Keratinocyte (primary cell): ENCODE results near the gene DAPL1. TPM values are rescaled to one million over a fixed set of nuclear protein-coding genes. Genes with fewer than 3 reads are reported as not detected.

Experiments used
- DNase-seq: peaks from one replicate; pipeline ENCODE4 v3.0.0-alpha.2; 2011; ENCODE audit warnings: low read depth, missing footprints, low spot score
- FAIRE-seq: peaks from 2 replicates; lab custom pipeline; 2011; peaks lifted over from hg19 to GRCh38; lab: Jason Lieb, UNC
- H2AFZ ChIP-seq: 2 replicates; pipeline ENCODE4 v1.6.0; 2012; ENCODE audit warnings: low read length, control low read depth, inconsistent platforms; ENCODE audit not compliant: control insufficient read depth
- H3K27ac ChIP-seq: 2 replicates; pipeline ENCODE4 v1.5.1; 2011; ENCODE audit warnings: low read length; ENCODE audit not compliant: control insufficient read depth, insufficient read depth
- H3K27me3 ChIP-seq: 3 replicates; pipeline ENCODE4 v1.6.0; 2011; ENCODE audit warnings: low read length; ENCODE audit not compliant: control insufficient read depth, insufficient read depth; ENCODE audit errors: extremely low read depth
- H3K36me3 ChIP-seq, 2 experiments: 2 replicates in 1 of 2; 3 replicates in 1 of 2; pipeline ENCODE4 v1.5.1; 2011; ENCODE audit warnings: low read length in 2 of 2, mild to moderate bottlenecking in 1 of 2; ENCODE audit not compliant: control insufficient read depth in 2 of 2, insufficient read depth in 2 of 2; ENCODE audit errors: extremely low read depth in 1 of 2
- H3K4me1 ChIP-seq: 3 replicates; pipeline ENCODE4 v1.5.1; 2011; ENCODE audit warnings: low read length; ENCODE audit not compliant: control insufficient read depth, insufficient read depth; ENCODE audit errors: extremely low read depth
- H3K4me2 ChIP-seq: 3 replicates; pipeline ENCODE4 v1.6.0; 2011; ENCODE audit warnings: low read depth, low read length; ENCODE audit not compliant: control insufficient read depth, insufficient read depth; ENCODE audit errors: extremely low read depth
- H3K4me3 ChIP-seq, 3 experiments: fragments of 200-600 bp in 1 of 3; sonication (generic) in 1 of 3; 2 replicates in 2 of 3; 3 replicates in 1 of 3; pipeline ENCODE4 v1.5.1; 2011 to 2016; ENCODE audit warnings: low read length in 3 of 3, mild to moderate bottlenecking in 3 of 3, control low read depth in 2 of 3, inconsistent platforms in 1 of 3, low read depth in 1 of 3, mixed read lengths in 1 of 3, mixed run types in 1 of 3, moderate library complexity in 1 of 3; ENCODE audit not compliant: control insufficient read depth in 2 of 3, insufficient read depth in 2 of 3; ENCODE audit errors: extremely low read depth in 1 of 3
- H3K79me2 ChIP-seq: 2 replicates; pipeline ENCODE4 v1.6.0; 2012; ENCODE audit warnings: low read length; ENCODE audit not compliant: control insufficient read depth, insufficient read depth
- H3K9ac ChIP-seq: 3 replicates; pipeline ENCODE4 v1.6.0; 2011; ENCODE audit warnings: low read length; ENCODE audit not compliant: control insufficient read depth, insufficient read depth; ENCODE audit errors: extremely low read depth
- H3K9me1 ChIP-seq: 3 replicates; pipeline ENCODE4 v1.6.0; 2011; ENCODE audit warnings: low read length; ENCODE audit not compliant: control insufficient read depth, insufficient read depth; ENCODE audit errors: extremely low read depth
- H3K9me3 ChIP-seq: 2 replicates; pipeline ENCODE4 v1.5.1; 2012; ENCODE audit warnings: low read depth, low read length; ENCODE audit not compliant: control insufficient read depth
- H4K20me1 ChIP-seq: 3 replicates; pipeline ENCODE4 v1.6.0; 2011; ENCODE audit warnings: low read length; ENCODE audit not compliant: control insufficient read depth, insufficient read depth; ENCODE audit errors: extremely low read depth
- CTCF ChIP-seq, 3 experiments: IDR thresholded peaks in 1 of 3; conservative IDR thresholded peaks in 1 of 3; optimal IDR thresholded peaks in 1 of 3; 2 replicates in 2 of 3; 3 replicates in 1 of 3; pipeline versions ENCODE3 to v1.5.1; 2011; ENCODE audit warnings: low read length in 3 of 3, mild to moderate bottlenecking in 3 of 3, moderate library complexity in 2 of 3, control low read depth in 1 of 3, inconsistent platforms in 1 of 3; ENCODE audit not compliant: insufficient read depth in 2 of 3; ENCODE audit errors: extremely low read depth in 1 of 3
- EZH2 ChIP-seq: IDR thresholded peaks from one replicate; pipeline ENCODE4 v1.6.1; 2012; ENCODE audit warnings: inconsistent platforms, mild to moderate bottlenecking, low read length, moderate library complexity
- dilution Hi-C: fragments of 300-500 bp; cut with MboI; formaldehyde crosslinking; loops from one replicate; pipeline ENCODE4 v1.7.0; 2020; ENCODE audit warnings: low sequenced_read_pairs; ENCODE audit not compliant: extremely low pct_ligation_motif_present
- polyA plus RNA-seq, 5 experiments: library from polyadenylated mRNA; depleted of rRNA in 3 of 5; stranded (reverse) in 3 of 5; stranded (forward) in 1 of 5; unstranded in 1 of 5; fragments of >200 nt; gene quantifications; 1 replicate in 1 of 5; 2 replicates in 3 of 5; 3 replicates in 1 of 5; pipeline versions ENCODE4 v1.2.1 to v1.2.3, GENCODE V29; 2011 to 2012; ENCODE audit warnings: missing spikeins in 2 of 5, low read depth in 1 of 5, low replicate concordance in 1 of 5

The DAPL1 gene
- polyA plus RNA-seq, 1 donor (not counting 4 experiments of a cell fraction or from before 2014, with no cell fraction given): 4.8 TPM

- dilution Hi-C loops: no loop called here
- no peaks in the 10 kb centered on the region for H4K20me1 ChIP-seq
- no peaks in the 10 kb centered on the region for H3K9me1 ChIP-seq
- TF ChIP-seq EZH2: no peak
- TF ChIP-seq CTCF (optimal IDR thresholded peaks at IDR 0.05 in 1 of 3, IDR thresholded peaks at IDR 0.05 in 1 of 3, conservative IDR thresholded peaks at IDR 0.05 in 1 of 3; ENCODE audit: extremely low read depth in 1 of 3, insufficient read depth in 2 of 3, low read length in 3 of 3): no peak
- H3K4me2 ChIP-seq: no peak overlapping the region
- H3K9ac ChIP-seq: no peak overlapping the region
- H3K36me3 ChIP-seq: no peaks in the 10 kb centered on the region
- H3K79me2 ChIP-seq: no peaks in the 10 kb centered on the region
- FAIRE-seq (no peak), DNase-seq (no peak)
- peaks cover 13% of the 10 kb centered on the region for H3K4me1 ChIP-seq
- no peak overlapping the region for H2AFZ ChIP-seq
- H3K9me3 ChIP-seq: no peaks in the 10 kb centered on the region
- no peak overlapping the region for H3K4me3 ChIP-seq
- H3K27ac ChIP-seq: no peak overlapping the region
- H3K27me3 ChIP-seq: no peaks in the 10 kb centered on the region
These were observed 20.0 kb downstream of the DAPL1 start for GRCh38 chr2:158815166-158815565.

- Histone ChIP-seq H2AFZ (no peak overlapping the region), H3K9me1 (no peaks in the 10 kb centered on the region), H3K4me3 (no peak overlapping the region), H3K27me3 (no peaks in the 10 kb centered on the region), H3K4me2 (no peak overlapping the region), H3K4me1 (peaks cover 11% of the 10 kb centered on the region), H3K79me2 (no peaks in the 10 kb centered on the region), H3K36me3 (no peaks in the 10 kb centered on the region), H4K20me1 (no peaks in the 10 kb centered on the region), H3K27ac (no peak overlapping the region), H3K9me3 (no peaks in the 10 kb centered on the region), H3K9ac (no peak overlapping the region)
- DNase-seq (no peak), FAIRE-seq (no peak)
- no peak for TF ChIP-seq EZH2
- no peak for TF ChIP-seq CTCF (optimal IDR thresholded peaks at IDR 0.05 in 1 of 3, IDR thresholded peaks at IDR 0.05 in 1 of 3, conservative IDR thresholded peaks at IDR 0.05 in 1 of 3; ENCODE audit: extremely low read depth in 1 of 3, insufficient read depth in 2 of 3, low read length in 3 of 3)
- dilution Hi-C loops: no loop called here
These were observed 20.5 kb downstream of the DAPL1 start for GRCh38 chr2:158815658-158816057.
